C4-2B (cell line): ENCODE measurements around the gene RASSF5.

Source experiments
- CTCF ChIP-seq: fragments of 450-650 bp; conservative IDR thresholded peaks from 2 replicates; pipeline ENCODE4 v1.5.1; 2017; ENCODE audit warnings: mild to moderate bottlenecking
- ZFX ChIP-seq: fragments of 450-650 bp; IDR thresholded peaks from 2 replicates; pipeline ENCODE4 v1.6.1; 2017

- TF ChIP-seq CTCF (no peak), ZFX (no peak)
Observed at GRCh38 chr1:206502812-206503211, 4.5 kb upstream of the RASSF5 start.
